SU-DHL-6 (cell line): ENCODE results near the gene RASIP1.

Experiments used
- CTCF ChIP-seq: fragments of 200-600 bp; sonication (generic); IDR thresholded peaks from one replicate; pipeline ENCODE4 v1.5.1; 2017; ENCODE audit warnings: antibody characterized with exemption, mild to moderate bottlenecking, low read length, moderate library complexity; ENCODE audit not compliant: insufficient read depth, poor library complexity, severe bottlenecking
- EZH2phosphoT487 ChIP-seq: fragments of 200-600 bp; sonication (generic), shearing (Covaris generic); conservative IDR thresholded peaks from 2 replicates; pipeline ENCODE4 v1.6.1; 2018; ENCODE audit warnings: mild to moderate bottlenecking, antibody characterized with exemption, low read length, moderate library complexity, mixed read lengths

- TF ChIP-seq CTCF (no peak), EZH2phosphoT487 (no peak)
These were observed 20.2 kb upstream of the RASIP1 start for GRCh38 chr19:48760504-48761205.
